K562 (cell line): ENCODE results near the gene SFRP2. TPM values are rescaled to one million over a fixed set of nuclear protein-coding genes. Genes with fewer than 3 reads are reported as not detected.

Experiments
- ATAC-seq: fragments of 200-7000 bp; cut with Tn5 transposase; 3 replicates; pipeline ENCODE4 v1.9.1; 2020; ENCODE audit warnings: moderate library complexity
- BruUV-seq: library from RNA; stranded (reverse); fragments of 400-500 nt; replicated peaks from 2 replicates; lab custom pipeline; 2021; lab: Mats Ljungman, UMichigan
- CTCF ChIA-PET: fragments of 300-600 bp; formaldehyde crosslinking; extraction: SDS; loops from one replicate; lab custom pipeline; 2021; ENCODE audit warnings: low intra/inter-chr PET ratio; lab: Yijun Ruan, JAX
- POLR2A ChIA-PET: fragments of 300-600, 350-650 bp; sonication (Branson Sonifier 250); formaldehyde crosslinking; extraction: SDS; loops from one replicate; lab custom pipeline; 2021; ENCODE audit warnings: antibody characterized with exemption, inconsistent platforms; lab: Yijun Ruan, JAX
- DNase-seq, 4 experiments: peaks; one replicate each; pipeline versions ENCODE4 v3.0.0 to v3.0.0-alpha.2; 2011 to 2018; ENCODE audit warnings: low spot score in 3 of 4, mixed read lengths in 3 of 4; ENCODE audit errors: extremely low read depth in 1 of 4
- FAIRE-seq: peaks from 2 replicates; lab custom pipeline; 2011; peaks lifted over from hg19 to GRCh38; lab: Jason Lieb, UNC
- H2AFZ ChIP-seq: 2 replicates; pipeline ENCODE4 v1.6.0; 2011; ENCODE audit warnings: low read depth, low read length, control low read depth, inconsistent platforms
- H3K27ac ChIP-seq: fragments of 200-600 bp; 3 replicates; pipeline ENCODE4 v1.8.0; 2011; ENCODE audit warnings: low read depth, mild to moderate bottlenecking, control low read depth, inconsistent platforms, low read length, moderate library complexity, mixed read lengths; ENCODE audit errors: extremely low read depth
- H3K27me3 ChIP-seq, 2 experiments: fragments of 300-600 bp in 1 of 2; 2 replicates in 1 of 2; 3 replicates in 1 of 2; pipeline versions ENCODE4 v1.6.0 to v1.8.0; 2011; ENCODE audit warnings: inconsistent platforms in 2 of 2, low read length in 2 of 2, mild to moderate bottlenecking in 1 of 2, mixed read lengths in 1 of 2, moderate library complexity in 1 of 2; ENCODE audit not compliant: control insufficient read depth in 2 of 2, insufficient read depth in 2 of 2
- H3K36me3 ChIP-seq: fragments of 300-600 bp; 3 replicates; pipeline ENCODE4 v1.8.0; 2011; ENCODE audit warnings: mild to moderate bottlenecking, low read length, inconsistent platforms; ENCODE audit not compliant: control insufficient read depth, insufficient read depth
- H3K4me1 ChIP-seq, 2 experiments: fragments of 200-600 bp in 1 of 2; replicated peaks in 1 of 2; 2 replicates in 1 of 2; 3 replicates in 1 of 2; pipeline versions ENCODE4 v1.5.1 to v1.8.0; 2011; ENCODE audit warnings: inconsistent platforms in 2 of 2, low read length in 2 of 2, mild to moderate bottlenecking in 1 of 2, mixed read lengths in 1 of 2, moderate library complexity in 1 of 2; ENCODE audit not compliant: control insufficient read depth in 2 of 2, insufficient read depth in 2 of 2
- H3K4me2 ChIP-seq: 2 replicates; pipeline ENCODE4 v1.6.1; 2011; ENCODE audit warnings: low read length, control low read depth, inconsistent platforms, mixed read lengths; ENCODE audit not compliant: insufficient read depth
- H3K4me3 ChIP-seq: fragments of 200-600 bp; sonication (generic), shearing (Covaris generic); 2 replicates; pipeline ENCODE4 v1.5.1; 2016; ENCODE audit warnings: control low read depth, inconsistent platforms
- H3K79me2 ChIP-seq: fragments of 200-600 bp; 3 replicates; pipeline ENCODE4 v1.8.0; 2011; ENCODE audit warnings: low read length, inconsistent platforms; ENCODE audit not compliant: control insufficient read depth, insufficient read depth
- H3K9ac ChIP-seq, 2 experiments: 2 replicates each; pipeline versions ENCODE4 v1.6.0 to v1.6.1; 2011; ENCODE audit warnings: low read depth in 2 of 2, low read length in 2 of 2, control low read depth in 1 of 2, inconsistent platforms in 1 of 2, mild to moderate bottlenecking in 1 of 2, mixed read lengths in 1 of 2; ENCODE audit not compliant: insufficient read depth in 1 of 2
- H3K9me1 ChIP-seq: one replicate; pipeline ENCODE4 v1.6.0; 2011; ENCODE audit warnings: inconsistent platforms, mild to moderate bottlenecking, low read length, moderate library complexity; ENCODE audit not compliant: control insufficient read depth, insufficient read depth
- H3K9me3 ChIP-seq: replicated peaks from 2 replicates; pipeline ENCODE4 v1.5.1; 2011; ENCODE audit warnings: low read depth, low read length, inconsistent platforms; ENCODE audit not compliant: control insufficient read depth, insufficient read depth
- H4K20me1 ChIP-seq: replicated peaks from 2 replicates; pipeline ENCODE4 v1.6.1; 2011; ENCODE audit warnings: low read length, inconsistent platforms, mixed read lengths; ENCODE audit not compliant: control insufficient read depth, insufficient read depth
- BCOR ChIP-seq: fragments of 450-650 bp; IDR thresholded peaks from 2 replicates; pipeline ENCODE4 v1.6.1; 2016
- BDP1 ChIP-seq: IDR thresholded peaks from 3 replicates; pipeline ENCODE4 v1.6.1; 2011; ENCODE audit not compliant: insufficient read length, insufficient read depth
- EP300 ChIP-seq: IDR thresholded peaks from 2 replicates; pipeline ENCODE4 v1.6.1; 2012; ENCODE audit warnings: low read length, improper control_type of control experiment
- GTF2F1 ChIP-seq: IDR thresholded peaks from 2 replicates; pipeline ENCODE4 v1.6.1; 2011; ENCODE audit warnings: low read depth, low read length, improper control_type of control experiment
- HLTF ChIP-seq: fragments of 450-650 bp; IDR thresholded peaks from 2 replicates; pipeline ENCODE4 v1.6.1; 2016
- KDM1A ChIP-seq, 2 experiments: fragments of 450-650 bp; IDR thresholded peaks; 2 replicates each; pipeline ENCODE4 v1.6.1; 2016; ENCODE audit warnings: mild to moderate bottlenecking in 2 of 2
- LEF1 ChIP-seq: fragments of 450-650 bp; IDR thresholded peaks from 2 replicates; pipeline ENCODE4 v1.6.1; 2016; ENCODE audit warnings: mild to moderate bottlenecking
- MYBL2 ChIP-seq, 2 experiments: fragments of 450-650 bp in 1 of 2; sonication (generic) in 1 of 2; formaldehyde crosslinking in 1 of 2; IDR thresholded peaks; 2 replicates each; pipeline versions ENCODE4 v1.6.1 to v1.8.1; 2017 to 2022; ENCODE audit warnings: borderline replicate concordance in 1 of 2, inconsistent platforms in 1 of 2, low read depth in 1 of 2, mild to moderate bottlenecking in 1 of 2, missing genetic modification reagents in 1 of 2, moderate library complexity in 1 of 2
- NR1H2 ChIP-seq: sonication (generic); formaldehyde crosslinking; IDR thresholded peaks from 2 replicates; pipeline ENCODE4 v1.4.0; 2020; ENCODE audit warnings: mild to moderate bottlenecking, missing genetic modification reagents
- POLR2AphosphoS5 ChIP-seq: IDR thresholded peaks from 2 replicates; pipeline ENCODE4 v1.6.1; 2011; ENCODE audit warnings: mild to moderate bottlenecking, low read depth, low read length, moderate library complexity; ENCODE audit not compliant: control insufficient read depth, insufficient read depth
- POLR2G ChIP-seq: fragments of 200-400 bp; formaldehyde crosslinking; IDR thresholded peaks from 2 replicates; pipeline ENCODE4 v1.6.1; 2017; ENCODE audit warnings: low read depth, mild to moderate bottlenecking, antibody characterized with exemption, low read length, moderate library complexity
- ZC3H11A ChIP-seq: IDR thresholded peaks from 2 replicates; pipeline ENCODE4 v1.6.1; 2012; ENCODE audit warnings: low read depth, low read length, improper control_type of control experiment
- ZKSCAN1 ChIP-seq: fragments of 150-350 bp; IDR thresholded peaks from 2 replicates; pipeline ENCODE4 v1.6.1; 2016; ENCODE audit warnings: low read depth, low read length
- ZNF316 ChIP-seq: fragments of 450-650 bp; IDR thresholded peaks from 2 replicates; pipeline ENCODE4 v1.6.1; 2016
- ZNF324 ChIP-seq: fragments of 250-450 bp; sonication (Bioruptor Pico); IDR thresholded peaks from 2 replicates; pipeline ENCODE4 v1.4.0; 2020; ENCODE audit warnings: mild to moderate bottlenecking
- ZNF561 ChIP-seq: fragments of 450-650 bp; formaldehyde crosslinking; conservative IDR thresholded peaks from 2 replicates; pipeline ENCODE4 v1.4.0; 2020; ENCODE audit warnings: mild to moderate bottlenecking, moderate library complexity
- ZNF668 ChIP-seq: fragments of 250-450 bp; sonication (Bioruptor Pico); IDR thresholded peaks from 2 replicates; pipeline ENCODE4 v1.8.0; 2022; ENCODE audit warnings: mild to moderate bottlenecking, inconsistent platforms
- WGBS: fragments of 100-300 bp; shearing (Covaris generic); methylation state at CpG from one replicate; pipeline ENCODE4 v1.1.6; 2016; ENCODE audit warnings: low coverage, mixed read lengths; ENCODE audit not compliant: insufficient coverage; ENCODE audit errors: missing lambda C conversion rate; 5-methylcytosine and 5-hydroxymethylcytosine counted together
- in situ Hi-C: fragments of 300-500 bp; cut with MboI; formaldehyde crosslinking; loops from 4 replicates; pipeline ENCODE4 v1.15.0; 2018; ENCODE audit warnings: inconsistent platforms, mixed read lengths
- intact Hi-C: fragments of 100-400 bp; cut with micrococcal nuclease; formaldehyde crosslinking; loops from 2 replicates; pipeline ENCODE4 v1.14.2; 2022
- polyA plus RNA-seq, 8 experiments: library from polyadenylated mRNA; depleted of rRNA in 4 of 8; stranded (reverse) in 5 of 8; unstranded in 3 of 8; fragments of >200 nt; fragmentation: Nextera tagmentation in 2 of 8; fragmentation: Illumina TruSeq in 1 of 8; extraction: Ambion mirVana in 2 of 8; extraction: Trizol in 1 of 8; gene quantifications; 2 replicates each; pipeline versions ENCODE4 v1.2.1 to v1.2.3, GENCODE V29; 2011 to 2014; ENCODE audit warnings: inconsistent platforms in 1 of 8, missing spikeins in 1 of 8
- total RNA-seq, 7 experiments: library from RNA; depleted of rRNA in 6 of 7; stranded (reverse); fragments of >200 nt in 6 of 7; fragmentation: Illumina TruSeq in 2 of 7; extraction: Trizol in 2 of 7; gene quantifications; 2 replicates each; pipeline versions ENCODE4 v1.2.1 to v1.2.3, GENCODE V29; 2011 to 2021; ENCODE audit warnings: low replicate concordance in 1 of 7
- TF ChIP-seq, protein P1 (sequence below): fragments of 250-450 bp; sonication (Bioruptor Pico); IDR thresholded peaks from 2 replicates; pipeline ENCODE4 v1.8.0; 2022; ENCODE audit warnings: moderate library complexity, mild to moderate bottlenecking, inconsistent platforms
- TF ChIP-seq, protein P2 (sequence below): fragments of 450-650 bp; formaldehyde crosslinking; IDR thresholded peaks from 2 replicates; pipeline ENCODE4 v1.4.0; 2022; ENCODE audit warnings: mild to moderate bottlenecking, moderate library complexity
- TF ChIP-seq, protein P3 (sequence below), 2 experiments: IDR thresholded peaks; 2 replicates each; pipeline ENCODE4 v1.6.1; 2012; ENCODE audit warnings: improper control_type of control experiment in 2 of 2, low read depth in 2 of 2, low read length in 2 of 2, borderline replicate concordance in 1 of 2

Gene SFRP2
- total and polyA plus RNA-seq, 9 of the 15 experiments (the other 6 are each of a cell fraction or from before 2014, with no cell fraction given) = 0.29 TPM; not detected in 8

DNA sequence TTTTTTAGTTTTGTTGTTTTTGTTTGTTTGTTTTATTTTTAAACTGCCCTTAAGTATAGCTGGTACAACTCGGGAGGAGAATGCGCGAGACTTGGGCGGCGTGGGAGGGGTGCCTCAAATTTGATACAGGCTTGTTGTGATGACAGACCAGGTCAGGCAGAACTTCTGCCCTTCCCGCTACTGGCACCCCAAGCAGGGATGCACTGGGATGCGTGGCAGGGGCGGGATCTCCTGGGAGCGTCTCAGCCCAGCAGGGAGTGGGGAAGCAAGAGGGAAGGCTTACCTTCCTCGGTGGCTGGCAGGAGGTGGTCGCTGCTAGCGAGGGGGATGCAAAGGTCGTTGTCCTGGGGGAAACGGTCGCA is 851 bp downstream of the SFRP2 start:
- Histone ChIP-seq H2AFZ (no peak overlapping the region), H4K20me1 (peaks cover 3% of the 10 kb centered on the region; the same call in 1 of the 2 replicates), H3K4me1 (peaks cover 3 to 30% of the 10 kb centered on the region in 2 experiments; a peak in 4 of 5 replicates), H3K9ac (no peak overlapping the region), H3K27ac (no peak overlapping the region), H3K27me3 (peaks cover 35 to 58% of the 10 kb centered on the region in 2 experiments), H3K4me3 (no peak overlapping the region), H3K4me2 (no peak overlapping the region), H3K9me1 (no peaks in the 10 kb centered on the region), H3K79me2 (no peaks in the 10 kb centered on the region), H3K36me3 (no peaks in the 10 kb centered on the region), H3K9me3 (no peaks in the 10 kb centered on the region)
- BruUV-seq = no TSS peak
- ATAC-seq = no peak
- intact Hi-C loops = loop anchor here (10.0 kb wide), 1 partner anchor 527 kb away; no protein-coding TSS in a partner anchor
- ChIA-PET CTCF (no interaction called here), POLR2A (no interaction called here)
- FAIRE-seq = no peak
- in situ Hi-C loops = no loop called here
- 2% methylated on average over 15 of the region's 15 CpGs for WGBS
- no peak for TF ChIP-seq MYBL2 (IDR thresholded peaks at IDR 0.05; ENCODE audit: low read depth)
- no peak for TF ChIP-seq MYBL2 (CRISPR knock-in tag; IDR thresholded peaks at IDR 0.05; ENCODE audit: borderline replicate concordance)
- TF ChIP-seq KDM1A (IDR thresholded peaks at IDR 0.05) = no peak
- TF ChIP-seq, protein P1, sequence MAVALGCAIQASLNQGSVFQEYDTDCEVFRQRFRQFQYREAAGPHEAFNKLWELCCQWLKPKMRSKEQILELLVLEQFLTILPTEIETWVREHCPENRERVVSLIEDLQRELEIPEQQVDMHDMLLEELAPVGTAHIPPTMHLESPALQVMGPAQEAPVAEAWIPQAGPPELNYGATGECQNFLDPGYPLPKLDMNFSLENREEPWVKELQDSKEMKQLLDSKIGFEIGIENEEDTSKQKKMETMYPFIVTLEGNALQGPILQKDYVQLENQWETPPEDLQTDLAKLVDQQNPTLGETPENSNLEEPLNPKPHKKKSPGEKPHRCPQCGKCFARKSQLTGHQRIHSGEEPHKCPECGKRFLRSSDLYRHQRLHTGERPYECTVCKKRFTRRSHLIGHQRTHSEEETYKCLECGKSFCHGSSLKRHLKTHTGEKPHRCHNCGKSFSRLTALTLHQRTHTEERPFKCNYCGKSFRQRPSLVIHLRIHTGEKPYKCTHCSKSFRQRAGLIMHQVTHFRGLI (CRISPR knock-in tag) = no peak
- TF ChIP-seq LEF1 = no peak
- no peak for TF ChIP-seq ZNF316
- no peak for TF ChIP-seq NR1H2 (CRISPR knock-in tag)
- TF ChIP-seq, protein P2, sequence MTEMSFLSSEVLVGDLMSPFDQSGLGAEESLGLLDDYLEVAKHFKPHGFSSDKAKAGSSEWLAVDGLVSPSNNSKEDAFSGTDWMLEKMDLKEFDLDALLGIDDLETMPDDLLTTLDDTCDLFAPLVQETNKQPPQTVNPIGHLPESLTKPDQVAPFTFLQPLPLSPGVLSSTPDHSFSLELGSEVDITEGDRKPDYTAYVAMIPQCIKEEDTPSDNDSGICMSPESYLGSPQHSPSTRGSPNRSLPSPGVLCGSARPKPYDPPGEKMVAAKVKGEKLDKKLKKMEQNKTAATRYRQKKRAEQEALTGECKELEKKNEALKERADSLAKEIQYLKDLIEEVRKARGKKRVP (CRISPR knock-in tag) = no peak
- no peak for TF ChIP-seq POLR2G
- TF ChIP-seq HLTF = no peak
- no peak for TF ChIP-seq ZKSCAN1
- TF ChIP-seq ZC3H11A = no peak
- TF ChIP-seq BDP1 = no peak
- no peak for TF ChIP-seq BCOR
- no peak for TF ChIP-seq EP300
- TF ChIP-seq, protein P3, sequence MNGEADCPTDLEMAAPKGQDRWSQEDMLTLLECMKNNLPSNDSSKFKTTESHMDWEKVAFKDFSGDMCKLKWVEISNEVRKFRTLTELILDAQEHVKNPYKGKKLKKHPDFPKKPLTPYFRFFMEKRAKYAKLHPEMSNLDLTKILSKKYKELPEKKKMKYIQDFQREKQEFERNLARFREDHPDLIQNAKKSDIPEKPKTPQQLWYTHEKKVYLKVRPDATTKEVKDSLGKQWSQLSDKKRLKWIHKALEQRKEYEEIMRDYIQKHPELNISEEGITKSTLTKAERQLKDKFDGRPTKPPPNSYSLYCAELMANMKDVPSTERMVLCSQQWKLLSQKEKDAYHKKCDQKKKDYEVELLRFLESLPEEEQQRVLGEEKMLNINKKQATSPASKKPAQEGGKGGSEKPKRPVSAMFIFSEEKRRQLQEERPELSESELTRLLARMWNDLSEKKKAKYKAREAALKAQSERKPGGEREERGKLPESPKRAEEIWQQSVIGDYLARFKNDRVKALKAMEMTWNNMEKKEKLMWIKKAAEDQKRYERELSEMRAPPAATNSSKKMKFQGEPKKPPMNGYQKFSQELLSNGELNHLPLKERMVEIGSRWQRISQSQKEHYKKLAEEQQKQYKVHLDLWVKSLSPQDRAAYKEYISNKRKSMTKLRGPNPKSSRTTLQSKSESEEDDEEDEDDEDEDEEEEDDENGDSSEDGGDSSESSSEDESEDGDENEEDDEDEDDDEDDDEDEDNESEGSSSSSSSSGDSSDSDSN (IDR thresholded peaks at IDR 0.05; ENCODE audit: borderline replicate concordance in 1 of 2, low read depth in 2 of 2, low read length in 2 of 2) = no peak
- TF ChIP-seq ZNF324 (CRISPR knock-in tag) = no peak
- TF ChIP-seq ZNF561 (CRISPR knock-in tag) = no peak
- TF ChIP-seq POLR2AphosphoS5 = no peak
- TF ChIP-seq GTF2F1 = no peak
- TF ChIP-seq ZNF668 (CRISPR knock-in tag) = no peak
- DNase-seq = no peak
